HG03175 (cell line): ENCODE measurements around the gene RPL26.
"Not testable (repeated sequence)": the region's sequence is repeated elsewhere in the genome, so short reads cannot be mapped to it uniquely, and the experiment has no call there.

Source experiments
- ATAC-seq: cut with Tn5 transposase; IDR thresholded peaks from one replicate; pipeline ENCODE4 v1.9.1; 2021; ENCODE audit warnings: mild to moderate bottlenecking, moderate library complexity; ENCODE audit not compliant: unreplicated experiment

Gene RPL26

GRCh38 chr17:8369944-8370343 is 13.0 kb downstream of the RPL26 start:
- ATAC-seq, result no peak

GRCh38 chr17:8368193-8368592 is 14.8 kb downstream of the RPL26 start:
- no peak for ATAC-seq

GRCh38 chr17:8366231-8366630 is 16.8 kb downstream of the RPL26 start:
- no peak for ATAC-seq

GRCh38 chr17:8365143-8365542 is 17.9 kb downstream of the RPL26 start:
- ATAC-seq, result no peak

DNA sequence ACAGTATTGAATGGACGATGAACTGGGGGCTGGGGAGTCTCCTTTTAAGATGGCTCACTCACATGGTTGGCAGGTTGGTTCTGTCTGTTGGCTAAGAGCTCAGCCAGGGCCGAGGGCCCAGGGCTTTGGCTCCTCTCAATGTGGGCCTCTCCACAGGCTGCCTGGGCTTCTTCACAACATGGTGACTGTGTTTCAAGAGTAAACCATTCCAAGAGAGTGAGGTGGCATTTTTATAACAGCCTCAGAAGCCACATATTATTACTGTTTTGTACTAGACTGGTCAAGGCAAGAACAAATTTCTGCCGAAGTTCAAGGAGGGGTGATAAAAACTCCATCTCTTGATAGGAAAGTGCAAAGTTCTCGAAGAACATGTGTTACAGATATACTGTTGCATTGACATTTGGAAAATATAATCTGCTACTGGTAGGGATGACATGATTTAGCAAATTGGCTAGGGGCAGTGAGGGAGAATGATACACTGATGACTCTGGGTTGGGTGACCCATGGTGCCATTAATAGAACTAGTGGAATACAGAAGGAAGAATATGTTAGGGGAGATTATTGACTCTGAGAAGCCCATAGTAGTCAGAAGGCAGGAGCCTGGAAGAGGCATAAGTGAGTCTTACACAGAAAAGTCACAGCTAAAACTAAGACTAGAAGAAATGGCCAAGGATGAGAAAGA is 20.2 kb downstream of the RPL26 start:
- ATAC-seq, result no peak

- no peak for ATAC-seq
Observed at GRCh38 chr17:8360751-8361150, 22.2 kb downstream of the RPL26 start.

DNA sequence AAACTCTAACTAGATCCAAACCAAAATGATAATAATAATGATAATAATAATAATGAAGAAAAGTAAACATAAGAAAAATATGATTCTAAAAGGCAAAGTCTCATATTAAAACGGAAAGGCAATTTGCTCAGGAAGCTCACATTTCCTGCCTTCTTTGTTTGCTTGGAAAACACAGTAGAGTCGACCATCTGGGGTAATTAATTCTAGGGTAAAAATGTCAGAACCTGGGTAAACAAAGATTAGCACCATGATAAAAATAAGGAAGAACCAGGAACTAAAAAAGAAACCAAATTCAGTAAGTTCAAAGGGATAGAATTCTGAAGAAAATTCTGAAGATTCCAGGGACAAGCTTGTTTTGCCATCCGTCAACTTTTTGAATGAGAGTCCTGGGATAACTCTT is 22.7 kb downstream of the RPL26 start:
- no peak for ATAC-seq

GRCh38 chr17:8359769-8360168 is 23.2 kb downstream of the RPL26 start:
- no peak for ATAC-seq

DNA sequence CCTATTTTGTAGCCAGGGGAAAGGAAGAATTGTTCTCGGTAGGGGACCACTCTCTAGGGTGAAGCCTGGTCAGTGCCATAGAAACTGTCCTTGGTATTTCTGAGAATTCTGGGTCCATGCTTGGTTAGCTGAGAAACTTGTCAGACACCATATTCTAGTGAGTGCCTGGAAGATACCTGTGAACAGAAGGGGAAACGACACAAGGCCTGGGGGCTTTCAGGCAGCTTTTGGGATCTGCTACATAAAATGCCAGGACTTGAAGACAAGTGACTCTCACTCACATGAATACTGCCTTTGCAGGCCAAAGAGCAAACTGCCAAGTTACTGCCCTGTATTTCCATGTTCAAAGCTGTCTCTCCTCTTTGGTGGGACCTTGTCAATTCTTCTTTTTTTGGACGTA is 25.1 kb downstream of the RPL26 start:
- ATAC-seq, result no peak

DNA sequence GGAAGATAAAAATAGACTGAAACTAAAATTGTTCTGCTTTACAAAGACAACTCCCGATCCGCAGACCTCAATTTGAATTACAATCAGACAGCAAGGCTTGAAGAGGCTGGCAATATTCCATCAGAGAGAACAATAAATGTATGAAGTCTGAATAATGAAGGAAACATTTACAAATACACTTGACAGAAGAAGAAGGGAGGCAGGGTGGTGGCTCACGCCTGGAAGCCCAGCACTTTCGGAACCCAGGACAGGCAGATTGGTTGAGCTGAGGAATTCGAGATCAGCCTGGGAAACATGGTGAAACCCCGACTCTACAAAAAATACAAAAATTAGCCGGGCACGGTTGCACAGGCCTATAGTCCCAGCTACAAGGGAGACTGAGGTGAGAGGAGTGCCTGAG is 28.8 kb downstream of the RPL26 start:
- ATAC-seq, result no peak

DNA sequence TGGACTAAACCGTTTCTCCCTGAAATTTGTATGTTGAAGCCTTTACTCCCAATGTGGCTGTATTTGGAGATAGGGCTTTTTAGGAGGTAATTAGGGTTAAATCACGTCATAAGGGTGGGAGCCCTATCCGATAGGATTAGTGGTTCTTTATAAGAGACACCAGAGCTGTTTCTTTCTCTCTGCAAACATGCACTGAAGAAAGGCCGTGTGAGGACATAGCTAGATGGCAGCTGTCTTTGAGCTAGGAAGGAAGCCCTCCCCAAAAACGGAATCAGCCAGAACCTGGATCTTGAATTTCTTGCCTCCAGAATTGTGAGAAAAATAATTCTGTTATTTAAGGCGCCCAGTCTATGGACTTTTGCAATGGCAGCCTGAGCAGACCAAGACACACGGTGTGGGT is 29.3 kb downstream of the RPL26 start:
- ATAC-seq, result no peak

DNA sequence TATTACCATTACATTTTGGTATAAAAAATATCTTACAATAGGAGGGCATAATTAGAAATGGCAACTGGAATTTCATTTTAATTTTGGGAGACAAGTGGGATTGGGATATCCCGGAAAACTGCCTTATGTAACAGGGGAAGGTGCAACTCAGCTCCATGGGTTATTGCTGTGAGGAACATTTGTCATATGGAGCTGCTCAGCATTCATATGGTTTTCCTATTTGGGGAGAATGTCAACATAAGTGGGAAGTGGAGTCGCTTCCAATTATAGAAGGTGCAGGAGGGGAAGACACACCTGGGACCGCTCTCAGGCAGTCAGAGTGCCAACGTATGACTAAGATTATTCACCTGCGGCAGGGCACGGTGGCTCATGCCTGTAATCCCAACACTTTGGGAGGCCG is 32.7 kb downstream of the RPL26 start:
- ATAC-seq, result no peak

- ATAC-seq, result not testable (repeated sequence)
Observed at GRCh38 chr17:8347001-8347400, 36.0 kb downstream of the RPL26 start.

GRCh38 chr17:8345951-8346665 is 36.9 kb downstream of the RPL26 start:
- ATAC-seq, result no peak

DNA sequence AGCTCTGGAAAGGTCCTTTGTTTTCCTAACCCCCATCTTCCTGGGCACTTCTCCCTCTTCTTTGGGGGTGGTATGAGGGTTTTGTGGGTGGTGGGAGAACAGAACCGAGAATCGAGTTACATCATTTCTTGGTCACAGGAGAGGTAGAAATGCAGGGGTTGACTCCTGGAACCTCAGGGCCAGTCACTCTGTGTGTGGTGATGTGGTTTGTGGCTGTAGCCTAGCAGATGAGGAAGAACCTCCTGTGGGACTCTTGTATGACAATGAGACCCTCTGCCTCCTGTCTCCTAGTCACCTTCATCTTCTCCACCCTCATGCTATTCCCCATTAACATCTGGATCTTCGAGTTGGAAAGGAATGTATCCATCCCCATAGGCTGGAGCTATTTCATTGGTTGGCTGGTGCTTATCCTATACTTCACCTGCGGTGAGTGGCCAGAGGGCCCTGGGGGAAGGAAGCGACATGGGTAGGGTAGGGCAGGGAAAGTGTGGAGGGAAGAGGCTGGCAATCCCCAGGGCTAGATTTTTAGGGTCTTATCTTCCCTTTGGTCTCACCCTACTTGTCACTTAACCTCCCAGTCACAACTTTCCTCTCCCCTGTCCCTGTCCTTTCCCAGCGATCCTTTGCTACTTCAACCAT is 37.8 kb downstream of the RPL26 start:
- no peak for ATAC-seq

DNA sequence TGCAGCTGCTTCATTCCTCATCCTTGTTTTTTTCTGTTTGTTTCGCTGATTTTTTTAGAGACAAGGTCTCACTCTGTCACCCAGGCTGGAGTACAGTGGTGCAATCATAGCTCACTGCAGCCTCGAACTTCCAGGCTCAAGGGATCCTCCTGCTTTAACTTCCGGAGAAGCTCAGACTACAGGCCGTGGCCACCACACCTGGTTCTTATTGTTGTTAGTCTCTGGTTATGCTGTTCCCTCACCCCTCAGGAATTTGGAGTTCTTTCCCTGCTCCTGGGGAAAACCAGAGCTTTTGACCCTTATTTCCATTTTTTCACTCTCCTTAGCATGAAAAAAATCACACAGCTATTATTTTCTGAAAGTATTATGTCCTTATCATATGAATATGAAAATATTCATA is 41.5 kb downstream of the RPL26 start:
- ATAC-seq, result no peak

DNA sequence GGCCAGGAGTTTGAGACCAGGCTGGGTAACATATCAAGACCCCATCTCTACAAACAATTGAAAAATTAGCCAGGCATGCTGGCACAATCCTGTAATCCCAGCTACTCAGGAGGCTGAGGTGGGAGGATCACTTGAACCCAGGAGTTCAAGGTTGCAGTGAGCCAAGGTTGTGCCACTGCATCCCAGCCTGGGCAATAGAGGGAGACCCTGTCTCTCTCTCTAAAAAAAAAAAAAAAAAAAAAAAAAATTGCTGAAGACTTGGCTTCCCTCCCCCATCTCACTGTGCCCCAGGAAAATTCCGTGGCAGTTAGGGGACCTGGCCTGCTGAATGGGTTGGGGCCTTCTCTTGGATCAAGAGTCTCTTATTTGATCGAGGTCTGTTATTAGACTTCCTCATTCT is 43.5 kb downstream of the RPL26 start, which contains the start of gene ODF4:
ODF4 (plus strand) TSS at position 301 of the 400 bp plus-strand sequence. CDS start 212 bp downstream, outside the sequence.
- ATAC-seq, result no peak

GRCh38 chr17:8338753-8339140 is 44.2 kb downstream of the RPL26 start:
- no peak for ATAC-seq

DNA sequence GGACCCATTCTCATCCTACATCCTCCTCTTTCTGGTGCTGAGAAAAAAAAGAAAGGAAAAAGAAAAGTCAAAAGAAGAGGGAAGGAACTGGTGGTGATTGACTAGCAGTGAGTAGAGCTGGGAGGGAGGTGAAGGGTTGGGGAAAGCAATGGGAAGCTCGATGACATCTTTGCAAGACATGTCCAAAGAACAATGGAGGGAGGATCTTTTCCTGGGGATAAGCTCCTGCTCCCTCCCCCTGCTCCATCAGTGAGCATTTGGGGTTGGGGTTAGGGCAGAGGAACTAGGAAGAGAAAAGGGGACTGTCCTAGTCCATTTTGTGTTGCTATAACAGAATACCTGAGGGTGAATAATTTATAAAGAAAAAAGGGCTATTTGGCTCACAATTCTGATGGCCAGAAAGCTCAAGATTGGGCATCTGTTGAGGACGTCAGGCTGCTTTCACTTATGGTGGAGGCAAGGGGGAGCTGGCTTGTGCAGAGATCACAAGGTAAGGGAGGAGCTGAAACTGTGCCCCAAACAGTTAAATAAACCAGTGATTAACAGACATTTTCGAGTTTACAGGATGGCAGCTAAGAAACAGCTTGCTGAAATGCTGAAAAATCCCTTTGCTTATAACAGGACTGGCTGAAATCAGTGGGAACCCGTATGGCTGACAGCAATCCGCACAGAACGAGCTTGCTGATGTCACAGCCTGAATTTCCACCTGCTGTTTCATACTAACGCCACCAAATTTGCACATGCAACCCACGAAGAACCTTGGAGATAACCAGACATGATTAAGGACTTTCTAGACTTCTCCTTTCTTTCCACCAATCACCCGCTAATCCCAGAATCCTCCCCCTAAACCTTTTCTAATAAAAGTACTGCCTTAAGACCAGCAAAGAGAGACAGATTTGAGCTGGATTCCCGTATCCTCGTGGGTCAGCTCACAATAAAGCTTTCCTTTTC is 44.9 kb downstream of the RPL26 start:
- ATAC-seq, result no peak

DNA sequence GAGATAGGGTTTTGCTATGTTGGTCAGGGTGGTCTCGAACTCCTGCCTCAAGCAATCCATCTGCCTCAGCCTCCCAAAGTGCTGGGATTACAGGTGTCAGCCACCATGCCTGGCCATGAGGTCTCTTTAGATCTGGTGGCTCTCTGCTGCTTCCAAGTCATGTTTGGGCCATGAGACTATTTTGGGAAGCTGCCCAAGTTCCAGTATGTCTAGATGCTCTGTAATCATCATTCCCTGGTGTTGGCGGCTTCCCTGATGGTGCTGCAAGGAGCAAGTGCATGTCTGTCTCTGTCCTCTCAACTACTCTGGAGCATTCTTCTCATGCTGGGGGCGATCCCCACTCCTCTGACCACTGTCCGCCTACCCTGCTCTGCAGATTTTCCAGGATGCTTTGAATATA is 49.7 kb downstream of the RPL26 start:
- ATAC-seq, result no peak

DNA sequence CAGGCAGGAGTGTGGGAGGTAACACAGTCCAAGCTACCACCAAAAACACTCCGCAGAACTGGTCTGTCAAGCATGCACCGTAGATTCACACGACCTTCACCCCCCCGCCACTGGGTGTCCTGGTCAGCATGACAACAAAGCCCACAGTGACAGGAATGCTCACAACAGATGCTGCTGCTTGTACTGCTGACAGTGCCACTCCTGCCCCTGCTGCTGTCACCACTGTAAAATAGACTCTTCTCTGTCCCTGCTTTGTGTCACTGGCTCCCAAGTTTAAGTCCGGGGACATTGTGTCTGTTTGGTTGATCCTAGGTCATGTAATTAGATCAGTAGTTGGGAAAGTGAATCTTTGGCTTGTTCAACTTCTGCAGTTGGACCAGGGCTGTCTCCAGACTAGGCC is 50.3 kb downstream of the RPL26 start:
- ATAC-seq, result no peak
